CD4-positive, alpha-beta memory T cell (primary cell): ENCODE results near the gene DLGAP1. TPM values are rescaled to one million over a fixed set of nuclear protein-coding genes. Genes with fewer than 3 reads are reported as not detected.
A peak's percentile ranks its signal among the peaks of the same experiment; 100 is the strongest.

Experiments
- CTCF ChIA-PET: fragments of 350-600 bp; sonication (Branson Sonifier 250); formaldehyde crosslinking; loops from one replicate; lab custom pipeline; 2021; ENCODE audit warnings: inconsistent platforms; ENCODE audit not compliant: partially characterized antibody; lab: Charles Lee
- POLR2A ChIA-PET: fragments of 350-600 bp; sonication (Branson Sonifier 250); formaldehyde crosslinking; loops from one replicate; lab custom pipeline; 2021; ENCODE audit not compliant: partially characterized antibody; lab: Charles Lee
- DNase-seq, 5 donors: peaks; one replicate each; pipeline versions ENCODE4 v3.0.0 to v3.0.0-alpha.2; 2020 to 2022; ENCODE audit warnings: mixed read lengths in 1 of 5
- H3K27ac ChIP-seq: one replicate; pipeline ENCODE4 v1.7.0; 2013; ENCODE audit warnings: low read depth, low read length
- H3K27me3 ChIP-seq: 2 replicates; pipeline ENCODE4 v1.7.0; 2013; ENCODE audit warnings: mild to moderate bottlenecking, low read length, moderate library complexity; ENCODE audit not compliant: insufficient read depth
- H3K36me3 ChIP-seq: 2 replicates; pipeline ENCODE4 v1.7.0; 2013; ENCODE audit warnings: mild to moderate bottlenecking, low read length, moderate library complexity; ENCODE audit not compliant: insufficient read depth
- H3K4me1 ChIP-seq: 2 replicates; pipeline ENCODE4 v1.7.0; 2013; ENCODE audit warnings: mild to moderate bottlenecking, low read length, moderate library complexity; ENCODE audit not compliant: insufficient read depth
- H3K4me3 ChIP-seq, 2 donors: one replicate each; pipeline ENCODE4 v1.7.0; 2013; ENCODE audit warnings: low read length in 2 of 2, mild to moderate bottlenecking in 1 of 2
- H3K9me3 ChIP-seq, 2 donors: one replicate each; pipeline ENCODE4 v1.7.0; 2013; ENCODE audit warnings: low read length in 2 of 2, control low read depth in 1 of 2; ENCODE audit not compliant: control insufficient read depth in 1 of 2
- H3K27ac Mint-ChIP-seq, 7 donors: one replicate each; pipeline ENCODE4 v1.8.0; 2020 to 2021; ENCODE audit warnings: mixed read lengths in 7 of 7, mild to moderate bottlenecking in 6 of 7, inconsistent platforms in 3 of 7, moderate library complexity in 3 of 7
- H3K27me3 Mint-ChIP-seq, 2 donors: one replicate each; pipeline ENCODE4 v1.8.0; 2020 to 2021; ENCODE audit warnings: mixed read lengths in 2 of 2
- H3K36me3 Mint-ChIP-seq, 2 donors: one replicate each; pipeline ENCODE4 v1.8.0; 2020 to 2021; ENCODE audit warnings: mixed read lengths in 2 of 2, inconsistent platforms in 1 of 2, mild to moderate bottlenecking in 1 of 2
- H3K4me1 Mint-ChIP-seq, 4 donors: one replicate each; pipeline ENCODE4 v1.8.0; 2020 to 2021; ENCODE audit warnings: mixed read lengths in 4 of 4, mild to moderate bottlenecking in 1 of 4
- H3K4me3 Mint-ChIP-seq, 8 donors: one replicate each; pipeline ENCODE4 v1.8.0; 2020 to 2021; ENCODE audit warnings: mixed read lengths in 8 of 8, mild to moderate bottlenecking in 7 of 8, moderate library complexity in 6 of 8, inconsistent platforms in 3 of 8
- H3K9me3 Mint-ChIP-seq, 8 donors: one replicate each; pipeline ENCODE4 v1.8.0; 2020 to 2021; ENCODE audit warnings: mixed read lengths in 8 of 8, mild to moderate bottlenecking in 5 of 8, inconsistent platforms in 3 of 8, moderate library complexity in 1 of 8
- intact Hi-C: fragments of 100-400 bp; cut with micrococcal nuclease; formaldehyde crosslinking; loops from one replicate; pipeline ENCODE4 v1.15.1; 2023
- polyA plus RNA-seq, 2 donors: library from polyadenylated mRNA; unstranded; fragments of 300-500 nt; fragmentation: Illumina TruSeq; gene quantifications; one replicate each; pipeline ENCODE4 v1.2.3, GENCODE V29; 2021
- total RNA-seq, 2 experiments: library from RNA; stranded (reverse); gene quantifications; one replicate each; pipeline ENCODE4 v1.2.3, GENCODE V29; 2021

Gene DLGAP1
- total and polyA plus RNA-seq, 4 experiments from 2014 or later = 0.17 to 0.71 (median 0.45) TPM

DNA sequence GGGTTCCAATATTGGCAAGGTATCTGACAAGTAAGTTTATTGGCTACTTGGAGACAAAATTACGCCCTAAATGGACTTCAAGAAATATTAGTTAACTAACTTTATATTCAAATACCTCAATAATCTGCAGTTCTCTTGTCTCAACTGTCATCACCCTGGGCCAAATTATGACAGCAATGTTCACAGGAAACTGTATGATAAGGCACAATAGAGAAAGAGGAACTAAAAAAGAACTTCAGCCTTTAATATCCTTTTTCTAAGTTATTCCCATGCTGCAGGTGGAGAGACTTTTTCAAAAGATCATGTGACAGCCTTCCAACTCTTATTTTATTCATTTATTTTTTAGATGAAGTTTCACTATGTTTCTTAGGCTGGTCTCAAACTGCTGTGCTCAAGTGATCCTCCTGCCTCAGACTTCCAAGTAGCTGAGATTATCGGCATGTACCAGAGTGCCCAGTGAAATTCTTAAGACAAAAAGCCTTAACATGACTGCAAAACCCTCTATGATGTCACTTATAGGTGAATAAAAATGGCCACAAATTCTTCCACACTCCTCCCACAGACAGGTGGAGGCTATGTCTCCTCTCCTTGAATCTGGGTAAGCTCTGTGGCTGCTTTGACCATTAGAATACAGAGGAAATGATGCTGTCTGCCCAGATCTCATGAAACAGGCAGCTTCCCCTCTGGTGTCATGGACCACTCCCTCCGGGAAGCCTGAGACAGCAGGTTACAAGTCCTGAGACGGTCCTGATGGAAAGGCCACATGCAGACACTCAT is 794.2 kb downstream of the DLGAP1 start:
- no peak overlapping the region for H3K27ac Mint-ChIP-seq
- Histone ChIP-seq H3K27ac (no peak overlapping the region), H3K27me3 (no peaks in the 10 kb centered on the region), H3K9me3 (no peaks in the 10 kb centered on the region), H3K4me3 (no peak overlapping the region), H3K36me3 (no peaks in the 10 kb centered on the region), H3K4me1 (peaks cover 2% of the 10 kb centered on the region)
- POLR2A ChIA-PET = no interaction called here
- no peaks in the 10 kb centered on the region for H3K36me3 Mint-ChIP-seq
- CTCF ChIA-PET = interaction anchor here (0.7 to 10.9 kb wide), 7 partner anchors 76 to 381 kb away, joined by 3 to 317 read pairs (median 4); no protein-coding TSS in a partner anchor
- intact Hi-C loops = no loop called here
- H3K27me3 Mint-ChIP-seq = peaks cover 2 to 3% of the 10 kb centered on the region in 2 donors
- DNase-seq = no peak
- H3K4me1 Mint-ChIP-seq = peaks cover 0 to 4% (median 4%) of the 10 kb centered on the region in 4 donors
- H3K4me3 Mint-ChIP-seq = no peak overlapping the region
- H3K9me3 Mint-ChIP-seq = no peaks in the 10 kb centered on the region

- no peak overlapping the region for H3K4me3 ChIP-seq
- no peak for DNase-seq
- no peaks in the 10 kb centered on the region for H3K4me1 Mint-ChIP-seq
- no peaks in the 10 kb centered on the region for H3K27me3 ChIP-seq
- no peaks in the 10 kb centered on the region for H3K4me1 ChIP-seq
- H3K27me3 Mint-ChIP-seq = peaks cover 0 to 2% of the 10 kb centered on the region in 2 donors
- H3K27ac Mint-ChIP-seq = no peak overlapping the region
- no peaks in the 10 kb centered on the region for H3K36me3 ChIP-seq
- no peak overlapping the region for H3K27ac ChIP-seq
- ChIA-PET POLR2A (interaction anchor here (1.1 kb wide), 1 partner anchor 198 kb away, joined by 3 read pairs; no protein-coding TSS in a partner anchor), CTCF (interaction anchor here (0.6 to 10.9 kb wide), 5 partner anchors 37 to 379 kb away, joined by 3 to 317 read pairs (median 3); no protein-coding TSS in a partner anchor)
- no peaks in the 10 kb centered on the region for H3K36me3 Mint-ChIP-seq
- H3K9me3 ChIP-seq = no peaks in the 10 kb centered on the region
- H3K9me3 Mint-ChIP-seq = no peaks in the 10 kb centered on the region
- intact Hi-C loops = no loop called here
- H3K4me3 Mint-ChIP-seq = no peak overlapping the region
These were observed 796.6 kb downstream of the DLGAP1 start for GRCh38 chr18:3658529-3658928.

DNA sequence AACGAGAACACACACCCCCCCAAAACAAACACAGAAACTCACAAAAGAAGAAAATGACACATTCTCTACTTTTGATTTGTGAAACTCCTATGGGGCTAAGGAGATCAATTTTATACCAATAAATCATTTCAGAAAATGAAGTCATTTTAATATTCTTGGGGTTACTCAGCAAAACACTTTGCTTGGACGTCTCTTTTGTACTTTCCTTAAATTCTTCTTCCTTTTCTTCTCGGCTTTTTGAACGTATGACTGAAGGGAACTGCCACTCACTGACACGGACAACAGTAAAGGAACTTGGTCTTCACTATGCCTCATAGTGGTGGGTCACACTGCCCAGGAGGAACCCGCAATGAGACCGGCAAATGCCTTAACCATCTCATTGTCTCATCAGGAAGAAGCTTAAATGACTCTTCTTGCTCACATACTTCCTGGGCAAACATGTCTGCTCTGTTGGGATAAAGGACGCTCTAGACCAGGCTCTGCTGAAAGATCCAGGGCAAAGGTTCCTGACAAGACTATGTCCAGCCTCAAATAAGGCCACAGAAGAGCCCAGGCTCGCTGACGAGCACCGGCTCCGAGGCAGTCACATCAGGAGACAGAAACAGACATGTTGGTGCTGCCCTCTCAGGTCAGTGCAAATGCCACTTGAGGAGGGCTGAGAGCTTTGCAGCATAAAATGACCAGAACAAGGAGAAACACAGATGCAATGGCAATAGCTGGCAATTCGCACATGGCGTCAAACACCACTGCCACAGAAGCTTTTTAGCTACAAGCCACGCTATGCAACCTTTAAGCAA is 799.7 kb downstream of the DLGAP1 start:
- no peaks in the 10 kb centered on the region for H3K36me3 ChIP-seq
- POLR2A ChIA-PET = no interaction called here
- no peak overlapping the region for H3K4me3 Mint-ChIP-seq
- no peaks in the 10 kb centered on the region for H3K9me3 ChIP-seq
- CTCF ChIA-PET = interaction anchor here (0.9 to 1.6 kb wide), 2 partner anchors 11 to 71 kb away, joined by 3 to 4 read pairs; no protein-coding TSS in a partner anchor
- no peaks in the 10 kb centered on the region for H3K4me1 Mint-ChIP-seq
- H3K4me3 ChIP-seq = no peak overlapping the region
- H3K36me3 Mint-ChIP-seq = no peaks in the 10 kb centered on the region
- H3K27ac Mint-ChIP-seq = peak overlapping the region in 1 of 7 donors; percentile 30
- no peak overlapping the region for H3K27ac ChIP-seq
- intact Hi-C loops = no loop called here
- no peaks in the 10 kb centered on the region for H3K4me1 ChIP-seq
- H3K27me3 Mint-ChIP-seq = no peaks in the 10 kb centered on the region
- DNase-seq = no peak
- no peaks in the 10 kb centered on the region for H3K27me3 ChIP-seq
- no peaks in the 10 kb centered on the region for H3K9me3 Mint-ChIP-seq

GRCh38 chr18:3654442-3655253 is 800.5 kb downstream of the DLGAP1 start:
- Mint-ChIP-seq H3K27ac (peak overlapping the region in 1 of 7 donors; percentile 30), H3K36me3 (no peaks in the 10 kb centered on the region), H3K4me1 (no peaks in the 10 kb centered on the region), H3K9me3 (no peaks in the 10 kb centered on the region), H3K27me3 (peaks cover 0 to 2% of the 10 kb centered on the region in 2 donors), H3K4me3 (no peak overlapping the region)
- Histone ChIP-seq H3K4me3 (no peak overlapping the region), H3K27ac (no peak overlapping the region), H3K4me1 (no peaks in the 10 kb centered on the region), H3K9me3 (no peaks in the 10 kb centered on the region), H3K36me3 (no peaks in the 10 kb centered on the region), H3K27me3 (no peaks in the 10 kb centered on the region)
- CTCF ChIA-PET = no interaction called here
- intact Hi-C loops = no loop called here
- POLR2A ChIA-PET = no interaction called here
- no peak for DNase-seq

GRCh38 chr18:3653851-3654441 is 801.2 kb downstream of the DLGAP1 start:
- DNase-seq = no peak
- Mint-ChIP-seq H3K27me3 (peaks cover 0 to 2% of the 10 kb centered on the region in 2 donors), H3K27ac (peak overlapping the region in 1 of 7 donors; percentile 60), H3K9me3 (no peaks in the 10 kb centered on the region), H3K4me3 (no peak overlapping the region), H3K4me1 (no peaks in the 10 kb centered on the region), H3K36me3 (no peaks in the 10 kb centered on the region)
- CTCF ChIA-PET = interaction anchor here (0.8 kb wide), 2 partner anchors 13 to 357 kb away, joined by 3 to 4 read pairs; no protein-coding TSS in a partner anchor
- Histone ChIP-seq H3K27me3 (no peaks in the 10 kb centered on the region), H3K4me3 (no peak overlapping the region), H3K4me1 (no peaks in the 10 kb centered on the region), H3K9me3 (no peaks in the 10 kb centered on the region), H3K36me3 (no peaks in the 10 kb centered on the region), H3K27ac (no peak overlapping the region)
- intact Hi-C loops = no loop called here
- POLR2A ChIA-PET = interaction anchor here (0.6 kb wide), 1 partner anchor 23 kb away, joined by 3 read pairs; no protein-coding TSS in a partner anchor

GRCh38 chr18:3653263-3653850 is 801.8 kb downstream of the DLGAP1 start:
- no peaks in the 10 kb centered on the region for H3K9me3 ChIP-seq
- Mint-ChIP-seq H3K36me3 (no peaks in the 10 kb centered on the region), H3K4me3 (no peak overlapping the region), H3K9me3 (no peaks in the 10 kb centered on the region), H3K27me3 (peaks cover 0 to 2% of the 10 kb centered on the region in 2 donors), H3K4me1 (no peaks in the 10 kb centered on the region), H3K27ac (no peak overlapping the region)
- ChIA-PET CTCF (interaction anchor here (0.6 to 0.8 kb wide), 3 partner anchors 13 to 356 kb away, joined by 3 to 4 read pairs (median 3); no protein-coding TSS in a partner anchor), POLR2A (interaction anchor here (0.6 kb wide), 1 partner anchor 23 kb away, joined by 3 read pairs; no protein-coding TSS in a partner anchor)
- no peak overlapping the region for H3K27ac ChIP-seq
- no peak for DNase-seq
- H3K4me1 ChIP-seq = no peaks in the 10 kb centered on the region
- no peaks in the 10 kb centered on the region for H3K36me3 ChIP-seq
- no peaks in the 10 kb centered on the region for H3K27me3 ChIP-seq
- no peak overlapping the region for H3K4me3 ChIP-seq
- intact Hi-C loops = no loop called here
